RPMI8226 (cell line): Measurements from ENCODE around the gene VARS1.
A peak's percentile ranks its signal among the peaks of the same experiment; 100 is the strongest.
"Not testable (repeated sequence)": the region's sequence is repeated elsewhere in the genome, so short reads cannot be mapped to it uniquely, and the experiment has no call there.

Source experiments
- DNase-seq: peaks from one replicate; pipeline ENCODE4 v3.0.0-alpha.2; 2015

The VARS1 gene

GRCh38 chr6:31821301-31822035 lies 25.9 kb upstream of the VARS1 start:
- DNase-seq = peak; percentile 72

- DNase-seq = not testable (repeated sequence)
Observed at GRCh38 chr6:31820399-31820798, 24.8 kb upstream of the VARS1 start.

- no peak for DNase-seq
Observed at GRCh38 chr6:31819871-31820299, 24.3 kb upstream of the VARS1 start.

GRCh38 chr6:31817929-31818511 lies 22.5 kb upstream of the VARS1 start:
- not testable (repeated sequence) for DNase-seq

GRCh38 chr6:31817133-31817928 lies 21.8 kb upstream of the VARS1 start:
- DNase-seq = not testable (repeated sequence)

- DNase-seq = peak; percentile 21
Observed at GRCh38 chr6:31815025-31815838, 19.7 kb upstream of the VARS1 start, which contains the start of the genes HSPA1A and HSPA1L. TSS of gene HSPA1A (plus strand) at chr6:31815543. CDS start at chr6:31815757, 214 bp downstream. TSS of gene HSPA1L (minus strand) at chr6:31815283. CDS start at chr6:31811972, 3,311 bp downstream.

- peak; percentile 67 for DNase-seq
Observed at GRCh38 chr6:31814677-31815024, 19.1 kb upstream of the VARS1 start.

- DNase-seq = no peak
Observed at GRCh38 chr6:31813465-31813849, 17.9 kb upstream of the VARS1 start.

- DNase-seq = no peak
Observed at GRCh38 chr6:31811645-31812044, 16.1 kb upstream of the VARS1 start.

- DNase-seq = not testable (repeated sequence)
Observed at GRCh38 chr6:31808599-31808998, 13.0 kb upstream of the VARS1 start.

GRCh38 chr6:31806470-31807272 lies 11.1 kb upstream of the VARS1 start, which contains the start of gene LSM2:
TSS of gene LSM2 (minus strand) at chr6:31806966. CDS start at chr6:31806757, 209 bp downstream.
- DNase-seq = peak; percentile 97

GRCh38 chr6:31805939-31806469 lies 10.5 kb upstream of the VARS1 start:
- DNase-seq = no peak

GRCh38 chr6:31801031-31801927 lies 5.7 kb upstream of the VARS1 start:
- DNase-seq = not testable (repeated sequence)

- no peak for DNase-seq
Observed at GRCh38 chr6:31799781-31800180, 4.2 kb upstream of the VARS1 start.

GRCh38 chr6:31797588-31797987 lies 2.0 kb upstream of the VARS1 start:
- no peak for DNase-seq

GRCh38 chr6:31796993-31797385 lies 1.4 kb upstream of the VARS1 start:
- no peak for DNase-seq

- no peak for DNase-seq
Observed at GRCh38 chr6:31794866-31795615, 511 bp downstream of the VARS1 start.

GRCh38 chr6:31794294-31794865 lies 1.2 kb downstream of the VARS1 start:
- DNase-seq = peak; percentile 37

- not testable (repeated sequence) for DNase-seq
Observed at GRCh38 chr6:31793927-31794245, 1.7 kb downstream of the VARS1 start.
